ENCODE results near the gene GPR108. TPM values are rescaled to one million over a fixed set of nuclear protein-coding genes. Genes with fewer than 3 reads are reported as not detected.
"Not testable (repeated sequence)": the region's sequence is repeated elsewhere in the genome, so short reads cannot be mapped to it uniquely, and the experiment has no call there.

The GPR108 gene
- total RNA-seq, 1 donor = 43.9 TPM

DNA sequence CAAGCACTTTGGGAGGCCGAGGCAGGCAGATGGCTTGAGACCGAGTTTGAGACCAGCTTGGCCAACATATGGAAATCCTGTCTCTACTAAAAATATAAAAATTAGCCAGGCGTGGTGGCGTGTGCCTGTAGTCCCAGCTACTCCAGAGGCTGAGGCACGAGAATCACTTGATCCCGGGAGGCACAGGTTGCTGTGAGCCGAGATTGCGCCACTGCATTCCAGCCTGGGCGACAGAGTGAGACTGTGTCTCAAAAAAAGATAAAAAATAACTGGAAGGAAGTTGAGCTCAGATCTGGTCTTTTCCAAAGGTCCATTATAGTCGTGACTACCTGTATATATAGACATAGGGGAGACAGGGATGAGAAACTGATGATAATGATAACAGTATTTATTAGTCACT is 11.2 kb upstream of the GPR108 start:
- H3K9me3 ChIP-seq (ENCODE audit: low read depth, low read length); H3K27me3 ChIP-seq (ENCODE audit: insufficient read depth, low read length); H3K4me3 ChIP-seq (ENCODE audit: low read length); H3K4me1 ChIP-seq (ENCODE audit: insufficient read depth, low read length): not testable (repeated sequence)

DNA sequence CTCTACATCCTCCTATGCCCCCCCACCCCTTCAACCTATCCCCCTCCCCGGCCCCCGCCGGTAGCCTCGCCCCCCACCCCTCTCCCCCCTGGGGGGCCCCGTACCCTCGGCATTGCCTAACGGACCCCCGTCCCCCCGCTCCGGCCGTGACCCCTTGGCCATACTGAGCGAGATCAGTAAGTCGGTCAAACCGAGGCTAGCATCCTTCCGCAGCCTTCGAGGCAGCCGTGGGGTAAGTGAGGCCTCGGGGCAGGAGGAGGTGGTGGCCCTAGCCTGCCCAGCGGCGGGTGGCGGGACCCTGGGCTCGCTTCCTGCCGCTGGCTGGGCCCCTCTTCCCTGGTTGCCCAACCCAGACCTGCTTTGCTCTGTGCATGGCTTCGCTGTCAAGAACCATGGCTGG is 8.6 kb upstream of the GPR108 start:
- H3K4me1 ChIP-seq (ENCODE audit: insufficient read depth, low read length) = peaks cover 7% of the 10 kb centered on the region
- no peaks in the 10 kb centered on the region for H3K9me3 ChIP-seq (ENCODE audit: low read depth, low read length)
- H3K27me3 ChIP-seq (ENCODE audit: insufficient read depth, low read length) = no peaks in the 10 kb centered on the region
- H3K4me3 ChIP-seq (ENCODE audit: low read length) = no peak overlapping the region

DNA sequence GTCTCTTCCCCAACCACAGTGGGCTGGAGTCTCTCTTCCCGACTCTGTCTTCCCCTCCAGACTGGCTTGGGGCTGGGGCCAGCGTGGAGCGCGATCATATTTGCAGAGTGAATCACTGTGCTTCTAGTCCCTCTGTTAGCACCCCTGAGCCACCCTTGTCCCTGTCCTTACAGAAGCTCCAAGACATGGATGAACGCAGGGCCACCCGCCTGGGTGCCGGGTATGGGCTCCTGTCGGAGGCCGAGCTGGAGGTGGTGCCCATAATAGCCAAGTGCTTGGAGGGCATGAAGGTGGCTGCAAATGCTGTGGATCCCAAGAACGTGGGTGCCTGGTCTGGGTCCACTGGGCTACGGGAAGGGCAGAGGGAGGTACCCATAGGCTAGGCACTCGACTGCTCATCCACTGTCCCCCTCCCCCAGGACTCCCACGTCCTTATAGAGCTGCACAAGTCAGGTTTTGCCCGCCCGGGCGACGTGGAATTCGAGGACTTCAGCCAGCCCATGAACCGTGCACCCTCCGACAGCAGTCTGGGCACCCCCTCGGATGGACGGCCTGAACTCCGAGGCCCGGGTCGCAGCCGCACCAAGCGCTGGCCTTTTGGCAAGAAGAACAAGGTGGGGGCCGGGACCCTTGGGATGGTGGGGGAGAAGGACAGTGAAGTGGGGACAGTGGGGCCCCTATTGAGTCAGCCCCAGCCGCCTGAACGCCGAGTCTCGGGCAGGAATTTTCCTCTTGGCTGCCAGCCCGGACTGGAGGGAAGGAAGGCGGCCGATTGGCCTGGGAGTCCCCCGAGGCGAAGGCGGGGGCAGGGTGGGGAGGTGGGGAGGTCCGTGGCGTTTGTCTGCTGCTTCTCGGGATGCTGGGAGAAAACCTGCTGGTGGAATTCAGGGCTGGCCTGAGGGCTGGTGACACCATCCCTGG is 7.3 kb upstream of the GPR108 start:
- no peaks in the 10 kb centered on the region for H3K27me3 ChIP-seq (ENCODE audit: insufficient read depth, low read length)
- H3K4me3 ChIP-seq (ENCODE audit: low read length) = no peak overlapping the region
- peaks cover 21% of the 10 kb centered on the region for H3K4me1 ChIP-seq (ENCODE audit: insufficient read depth, low read length)
- no peaks in the 10 kb centered on the region for H3K9me3 ChIP-seq (ENCODE audit: low read depth, low read length)

DNA sequence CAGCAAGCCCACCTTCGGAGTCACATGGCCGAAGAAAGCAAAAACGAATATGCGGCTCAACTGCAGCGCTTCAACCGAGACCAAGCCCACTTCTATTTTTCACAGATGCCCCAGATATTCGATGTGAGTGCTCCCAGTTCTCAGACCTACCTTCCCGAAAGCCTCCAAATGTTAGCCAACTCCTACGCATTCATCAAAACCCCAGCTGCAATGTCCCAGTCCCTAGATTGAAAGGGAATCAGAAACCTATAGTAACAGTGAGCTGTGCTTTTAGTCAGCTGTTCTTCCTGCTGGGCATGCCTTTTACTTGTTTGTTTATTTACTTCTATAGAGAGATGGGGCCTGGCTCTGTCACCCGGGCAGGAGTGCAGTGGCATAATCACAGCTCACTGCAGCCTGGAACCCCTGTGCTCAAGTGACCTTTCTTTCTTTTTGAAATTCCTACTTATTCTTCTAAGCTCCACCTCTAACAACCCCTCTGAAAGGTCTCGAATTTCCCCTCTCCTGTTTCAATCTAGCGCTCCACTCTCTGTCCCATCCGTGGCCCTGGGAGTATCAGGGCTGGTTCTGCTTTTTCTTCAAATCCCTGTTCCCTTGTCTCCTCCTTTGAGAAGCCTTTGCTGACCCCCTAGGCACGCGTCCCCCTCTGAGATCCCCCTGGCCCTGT is 6.5 kb upstream of the GPR108 start:
- H3K9me3 ChIP-seq (ENCODE audit: low read depth, low read length) = no peaks in the 10 kb centered on the region
- H3K4me3 ChIP-seq (ENCODE audit: low read length) = no peak overlapping the region
- H3K4me1 ChIP-seq (ENCODE audit: insufficient read depth, low read length) = peaks cover 26% of the 10 kb centered on the region
- H3K27me3 ChIP-seq (ENCODE audit: insufficient read depth, low read length) = no peaks in the 10 kb centered on the region

DNA sequence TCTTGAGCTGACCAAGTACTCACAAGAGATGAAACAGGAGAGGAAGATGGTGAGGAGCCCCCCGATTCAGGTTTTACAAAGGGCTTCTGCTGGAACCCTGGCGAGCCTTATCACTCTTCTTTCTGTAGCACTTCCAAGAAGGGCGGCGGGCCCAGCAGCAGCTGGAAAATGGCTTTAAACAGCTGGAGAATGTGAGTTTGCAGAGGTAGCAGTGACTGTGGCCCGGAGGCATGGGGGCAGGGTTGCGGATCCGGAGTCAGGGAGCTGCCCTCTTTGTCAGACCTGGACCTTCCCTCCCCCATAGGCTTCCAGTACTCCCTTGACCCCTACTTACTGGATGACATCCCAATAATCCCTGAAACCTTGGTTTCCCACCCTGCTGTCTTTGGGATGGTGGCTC is 5.7 kb upstream of the GPR108 start:
- Histone ChIP-seq H3K4me3 (ENCODE audit: low read length) (no peak overlapping the region), H3K27me3 (ENCODE audit: insufficient read depth, low read length) (no peaks in the 10 kb centered on the region), H3K4me1 (ENCODE audit: insufficient read depth, low read length) (peaks cover 33% of the 10 kb centered on the region), H3K9me3 (ENCODE audit: low read depth, low read length) (no peaks in the 10 kb centered on the region)

DNA sequence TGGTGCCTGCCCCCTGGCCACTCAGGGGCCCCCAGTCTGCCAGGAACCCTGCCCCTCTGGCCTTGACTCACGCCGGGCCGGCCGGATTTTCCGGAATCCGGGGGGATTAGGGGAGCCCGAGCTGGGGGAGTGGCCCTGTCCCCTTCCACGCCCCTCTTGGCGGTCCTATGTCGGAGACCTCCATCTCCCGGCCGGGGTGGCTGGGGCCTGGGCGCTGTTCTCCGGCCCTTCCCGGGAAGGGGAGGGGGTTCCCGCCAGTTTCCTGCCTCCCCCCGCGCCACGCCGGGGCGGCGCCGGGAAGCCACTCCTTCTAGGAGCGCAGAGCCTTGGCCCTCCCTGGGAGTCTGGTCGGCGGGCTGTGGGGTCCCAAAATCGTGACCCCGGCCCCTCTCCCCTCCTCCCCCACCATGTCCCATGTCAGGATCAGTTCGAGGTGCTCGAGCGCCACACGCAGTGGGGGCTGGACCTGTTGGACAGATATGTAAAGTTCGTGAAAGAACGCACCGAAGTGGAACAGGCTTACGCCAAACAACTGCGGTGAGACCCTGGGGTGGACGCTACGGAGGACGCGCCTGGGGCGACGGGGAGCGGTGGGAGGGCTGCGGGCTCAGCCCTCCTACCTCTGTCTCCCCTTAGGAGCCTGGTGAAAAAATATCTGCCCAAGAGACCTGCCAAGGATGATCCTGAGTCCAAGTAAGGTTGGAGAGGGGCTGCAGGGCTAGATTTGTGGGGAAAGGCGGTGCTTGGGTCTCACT is 3.4 kb upstream of the GPR108 start:
- Histone ChIP-seq H3K9me3 (ENCODE audit: low read depth, low read length) (no peaks in the 10 kb centered on the region), H3K4me1 (ENCODE audit: insufficient read depth, low read length) (peaks cover 48% of the 10 kb centered on the region), H3K27me3 (ENCODE audit: insufficient read depth, low read length) (no peaks in the 10 kb centered on the region), H3K4me3 (ENCODE audit: low read length) (peak overlapping the region; percentile 19)

DNA sequence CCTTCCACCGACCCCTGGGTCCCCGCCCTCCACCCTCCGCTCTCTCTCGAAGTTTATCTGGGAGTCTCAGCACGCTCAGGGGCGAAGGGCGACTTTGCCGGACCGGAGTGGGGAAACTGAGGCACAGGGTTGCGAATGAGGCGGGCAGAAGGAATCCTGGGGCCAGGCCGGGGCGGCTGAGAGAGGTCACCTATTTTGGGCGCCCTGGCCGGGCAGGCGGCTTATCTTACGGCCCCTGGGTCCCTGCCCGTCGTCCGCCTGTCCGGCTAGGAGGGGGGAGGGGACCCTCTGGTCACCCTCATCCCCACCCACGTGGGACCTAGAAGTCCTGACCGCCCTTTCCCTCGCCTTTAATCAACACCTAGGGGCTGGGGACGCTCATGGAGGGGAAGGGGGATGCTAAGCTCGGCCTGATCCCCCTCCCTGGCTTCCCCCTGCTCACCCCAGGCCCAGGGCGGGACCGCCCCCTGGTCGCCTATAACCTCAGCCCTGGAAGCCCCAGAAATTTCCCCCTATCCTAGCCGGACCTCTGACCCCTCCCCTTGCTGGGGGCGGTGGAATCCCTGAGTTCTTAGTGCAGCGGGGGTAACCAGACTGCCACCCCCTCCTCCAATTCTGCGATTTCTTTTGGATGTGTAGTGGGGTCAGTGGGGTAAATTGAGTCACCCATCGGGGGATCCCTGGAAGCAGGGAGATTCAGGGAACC is 2.7 kb upstream of the GPR108 start:
- Histone ChIP-seq H3K4me1 (ENCODE audit: insufficient read depth, low read length) (peaks cover 54% of the 10 kb centered on the region), H3K27me3 (ENCODE audit: insufficient read depth, low read length) (no peaks in the 10 kb centered on the region), H3K9me3 (ENCODE audit: low read depth, low read length) (no peaks in the 10 kb centered on the region), H3K4me3 (ENCODE audit: low read length) (peak overlapping the region; percentile 36)

DNA sequence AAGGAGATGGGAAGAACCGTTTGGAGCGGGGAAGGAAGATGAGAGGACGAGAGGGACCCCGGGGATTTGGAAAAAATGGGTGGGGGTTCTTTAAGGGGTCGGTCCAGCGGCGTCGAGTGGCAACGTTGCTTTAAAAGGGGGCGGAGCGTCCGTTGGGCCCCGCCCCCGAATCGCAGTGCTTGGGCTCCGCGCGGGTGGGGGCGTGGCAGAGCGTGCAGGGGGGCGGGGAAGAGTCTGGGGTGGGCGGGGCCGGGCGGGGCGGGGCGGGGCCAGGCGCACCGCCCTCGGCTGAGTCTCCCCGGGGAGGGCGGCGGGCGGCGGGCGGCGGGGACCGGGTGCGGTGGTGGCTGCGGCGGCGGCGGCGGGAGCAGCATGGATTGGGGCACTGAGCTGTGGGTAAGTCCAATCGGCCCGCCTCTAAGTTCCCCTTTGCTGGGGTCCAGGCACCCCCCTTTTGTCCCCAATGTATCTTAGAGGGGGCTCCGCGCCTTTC is 2.1 kb upstream of the GPR108 start, which contains the start of gene TRIP10:
TRIP10 (plus strand) TSS at position 291 of the 493 bp plus-strand sequence; CDS start at position 373, 82 bp downstream.
- Histone ChIP-seq H3K27me3 (ENCODE audit: insufficient read depth, low read length) (no peaks in the 10 kb centered on the region), H3K4me3 (ENCODE audit: low read length) (peak within 1 kb of the TSS; percentile 36), H3K9me3 (ENCODE audit: low read depth, low read length) (no peaks in the 10 kb centered on the region), H3K4me1 (ENCODE audit: insufficient read depth, low read length) (peaks cover 54% of the 10 kb centered on the region)

DNA sequence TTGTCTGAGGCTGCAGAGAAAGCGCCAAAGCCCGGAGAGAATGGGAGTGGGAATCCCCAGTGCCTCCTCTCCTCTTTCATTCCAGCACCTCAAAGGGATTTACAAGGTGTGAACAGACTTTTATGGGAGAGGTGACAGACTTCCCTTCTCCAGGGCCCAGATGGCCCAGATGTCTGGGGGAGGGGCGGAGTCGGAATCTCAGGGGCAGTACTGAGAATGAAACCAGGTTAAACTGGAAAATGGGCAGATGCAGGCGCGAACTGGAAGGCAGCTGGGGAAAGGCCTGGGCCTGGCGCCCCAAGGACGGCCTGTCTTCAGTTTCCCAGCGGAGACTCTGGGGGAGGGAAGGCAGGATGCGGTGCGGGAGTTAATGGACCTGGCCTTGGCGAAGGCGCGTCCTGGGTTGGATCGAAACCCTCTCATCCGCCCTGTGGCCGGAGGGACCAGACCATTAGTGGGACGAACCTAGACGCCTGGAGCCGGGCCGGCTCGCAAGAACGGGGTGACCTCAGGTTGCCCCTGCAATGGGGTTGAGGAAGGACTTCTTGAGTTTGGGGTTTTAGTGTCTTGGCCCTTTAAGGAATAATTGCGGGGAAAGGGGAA is 1.5 kb upstream of the GPR108 start:
- H3K4me3 ChIP-seq (ENCODE audit: low read length) = peak overlapping the region; percentile 32
- no peaks in the 10 kb centered on the region for H3K9me3 ChIP-seq (ENCODE audit: low read depth, low read length)
- peaks cover 54% of the 10 kb centered on the region for H3K4me1 ChIP-seq (ENCODE audit: insufficient read depth, low read length)
- no peaks in the 10 kb centered on the region for H3K27me3 ChIP-seq (ENCODE audit: insufficient read depth, low read length)

DNA sequence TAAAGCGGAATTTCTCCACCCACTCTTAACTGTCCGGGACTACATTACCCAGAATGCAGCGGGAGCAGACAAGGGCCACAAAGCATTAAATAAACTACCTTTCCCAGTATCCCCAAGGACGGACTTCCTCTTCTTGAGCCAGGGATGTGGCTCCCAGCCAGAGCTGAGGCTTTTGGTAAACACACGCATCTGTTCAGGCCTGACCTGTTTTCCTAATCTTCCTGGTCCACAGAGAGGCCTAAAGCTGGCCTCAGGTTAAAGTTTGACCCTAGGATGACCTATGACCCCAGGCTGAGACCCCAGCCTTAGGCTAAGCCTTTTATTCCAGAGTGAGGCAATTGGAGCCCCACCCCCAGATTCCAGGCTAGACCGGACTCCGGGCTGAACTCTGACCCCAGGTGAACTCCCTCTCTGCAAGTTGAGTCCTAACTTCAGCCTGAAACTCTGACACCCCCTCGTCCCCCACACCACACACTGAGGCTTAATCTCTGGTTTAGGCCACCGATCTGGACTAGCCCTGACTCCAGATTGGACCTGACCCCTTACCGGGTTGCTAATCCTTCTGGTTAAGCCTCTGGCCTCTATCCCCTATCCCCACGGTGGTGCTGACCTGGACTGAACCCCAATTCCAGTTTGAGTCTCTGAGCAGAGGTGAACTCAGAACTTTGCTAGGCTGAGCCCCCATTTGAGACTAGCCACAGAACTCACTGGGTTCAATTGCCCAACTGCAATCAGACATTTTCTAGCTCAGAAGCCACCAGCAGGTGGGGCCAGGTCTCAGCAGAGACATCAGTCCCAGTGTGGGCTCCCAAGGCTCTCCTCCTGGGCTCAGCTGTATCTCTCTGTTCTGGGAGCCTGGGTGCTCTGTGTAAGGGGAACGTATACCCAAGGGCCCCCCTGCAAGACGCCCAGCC is 750 bp upstream of the GPR108 start:
- H3K27me3 ChIP-seq (ENCODE audit: insufficient read depth, low read length) = no peaks in the 10 kb centered on the region
- peaks cover 54% of the 10 kb centered on the region for H3K4me1 ChIP-seq (ENCODE audit: insufficient read depth, low read length)
- H3K4me3 ChIP-seq (ENCODE audit: low read length) = peak overlapping the region; percentile 16
- no peaks in the 10 kb centered on the region for H3K9me3 ChIP-seq (ENCODE audit: low read depth, low read length)

DNA sequence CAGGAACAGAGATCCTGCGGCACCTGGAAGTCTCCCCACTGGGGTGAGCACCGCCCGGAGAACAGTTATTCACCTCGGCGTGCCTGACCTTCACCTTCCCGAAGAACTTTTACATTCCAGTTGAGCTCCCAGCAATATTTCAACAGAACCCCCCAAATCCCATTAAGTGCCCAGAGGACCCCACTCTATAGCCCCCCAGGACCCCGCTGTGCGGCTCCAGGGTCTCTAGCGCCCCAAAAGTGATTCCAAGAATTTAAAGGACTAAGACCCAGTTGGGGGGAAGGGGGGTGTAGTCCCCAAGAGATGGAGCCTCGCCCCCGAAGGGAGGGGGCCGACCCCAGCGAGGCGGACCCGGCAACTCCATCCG is 480 bp downstream of the GPR108 start:
- Histone ChIP-seq H3K4me3 (ENCODE audit: low read length) (peak overlapping the region; percentile 46), H3K9me3 (ENCODE audit: low read depth, low read length) (no peaks in the 10 kb centered on the region), H3K4me1 (ENCODE audit: insufficient read depth, low read length) (peaks cover 54% of the 10 kb centered on the region), H3K27me3 (ENCODE audit: insufficient read depth, low read length) (no peaks in the 10 kb centered on the region)

DNA sequence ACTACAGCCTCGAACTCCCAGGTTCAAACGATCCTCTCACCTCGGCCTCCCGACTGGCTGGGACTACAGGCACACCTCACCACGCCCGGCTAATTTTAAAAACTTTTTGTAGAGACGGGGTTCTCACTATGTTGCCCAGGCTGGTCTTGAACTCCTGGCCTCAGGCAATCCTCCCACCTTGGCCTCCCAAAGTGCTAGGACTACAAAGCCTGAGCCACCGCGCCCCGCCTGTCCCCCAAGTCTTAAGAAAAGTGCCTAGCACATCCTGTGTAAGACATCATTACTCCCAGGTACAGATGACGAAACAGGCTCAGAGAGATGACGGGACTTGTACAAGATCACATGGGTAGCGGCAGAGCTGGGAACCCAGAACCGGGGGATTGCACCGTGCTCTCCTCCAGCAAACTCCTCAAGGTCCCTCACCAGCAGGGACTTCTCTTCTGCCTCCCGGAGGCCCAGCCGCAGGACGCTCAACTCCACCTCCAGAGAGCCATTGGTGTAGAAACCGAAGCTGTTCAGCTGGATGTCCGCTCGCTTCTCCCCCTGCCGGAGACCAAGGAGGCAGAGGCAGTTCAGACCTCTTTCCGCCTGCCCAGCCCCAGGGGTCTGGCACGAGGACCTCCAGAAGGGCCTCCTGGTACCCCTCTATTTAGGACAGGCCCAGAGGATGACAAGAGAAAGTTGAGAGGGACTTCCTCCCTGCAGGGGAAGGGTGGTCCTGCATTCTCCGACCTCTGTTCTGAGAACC is 1.0 kb downstream of the GPR108 start:
- Histone ChIP-seq H3K4me1 (ENCODE audit: insufficient read depth, low read length) (peaks cover 51% of the 10 kb centered on the region), H3K9me3 (ENCODE audit: low read depth, low read length) (no peaks in the 10 kb centered on the region), H3K4me3 (ENCODE audit: low read length) (peak overlapping the region; percentile 46), H3K27me3 (ENCODE audit: insufficient read depth, low read length) (no peaks in the 10 kb centered on the region)

All from mononuclear cell (primary cell).